Vein endothelial cell (primary cell): ENCODE data around the gene ATP5F1A. TPM values are rescaled to one million over a fixed set of nuclear protein-coding genes. Genes with fewer than 3 reads are reported as not detected.

ENCODE experiments used
- small RNA-seq: library from RNA; depleted of rRNA; stranded (forward); fragments of <200 nt; gene quantifications from one replicate; pipeline ENCODE3, GENCODE V24; 2012
- total RNA-seq: library from RNA; depleted of rRNA; stranded (reverse); fragments of >200 nt; gene quantifications from 2 replicates; pipeline ENCODE4 v1.2.3, GENCODE V29; 2012

Gene ATP5F1A
- total RNA-seq, result 661 and 759 TPM in 2 replicates

GRCh38 chr18:46097801-46098615 is at the start of gene ATP5F1A:
Gene ATP5F1A, minus strand, starts transcription at chr18:46098296. Its CDS starts 65 bp downstream, at chr18:46098231.

GRCh38 chr18:46104128-46104911 is 6.2 kb upstream of the ATP5F1A start, which contains the start of gene HAUS1:
Gene HAUS1, plus strand, starts transcription at chr18:46104385. Its CDS starts 27 bp downstream, at chr18:46104412.

GRCh38 chr18:46071653-46072375 is 26.3 kb downstream of the ATP5F1A start, which contains the start of gene PSTPIP2:
Gene PSTPIP2, minus strand, starts transcription at chr18:46072260. Its CDS starts 72 bp downstream, at chr18:46072188.

Small RNA genes within 50 kb of the gene (small RNA-seq; reads per million reads assigned to genes)
- gene RNU6-1278P (not detected), gene RNY4P37 (not detected)

Other genes with a start within 250 kb of the ATP5F1A start
- 24.5 and 28.8 TPM in 2 replicates for gene EPG5, start 131.0 kb downstream of the ATP5F1A start, total RNA-seq
- gene PSTPIP2, start 26.0 kb downstream of the ATP5F1A start, total RNA-seq, result 5.3 and 5.6 TPM in 2 replicates
- 54.6 and 92.4 TPM in 2 replicates for gene HAUS1, start 6.1 kb upstream of the ATP5F1A start, total RNA-seq